VCaP (cell line): Measurements from ENCODE around the gene DLX6.

Source experiments
- H3K27ac ChIP-seq: fragments of 450-650 bp; 2 replicates; pipeline ENCODE4 v1.5.1; 2017
- CTCF ChIP-seq: fragments of 450-650 bp; conservative IDR thresholded peaks from 2 replicates; pipeline ENCODE4 v1.5.1; 2017; ENCODE audit warnings: mild to moderate bottlenecking, moderate library complexity

The DLX6 gene

GRCh38 chr7:96977445-96977844 lies 27.9 kb upstream of the DLX6 start:
- no peak overlapping the region for H3K27ac ChIP-seq
- no peak for TF ChIP-seq CTCF

- H3K27ac ChIP-seq, result no peak overlapping the region
- TF ChIP-seq CTCF, result no peak
Observed at GRCh38 chr7:96979551-96980276, 25.6 kb upstream of the DLX6 start.

GRCh38 chr7:96982586-96982985 lies 22.8 kb upstream of the DLX6 start:
- TF ChIP-seq CTCF, result no peak
- H3K27ac ChIP-seq, result no peak overlapping the region

GRCh38 chr7:96985992-96986391 lies 19.4 kb upstream of the DLX6 start:
- no peak for TF ChIP-seq CTCF

GRCh38 chr7:96986901-96987300 lies 18.5 kb upstream of the DLX6 start:
- no peak overlapping the region for H3K27ac ChIP-seq
- TF ChIP-seq CTCF, result no peak

More at GRCh38 chr7:96985992-96986391, 19.4 kb upstream of the DLX6 start:
- H3K27ac ChIP-seq, result no peak overlapping the region

- TF ChIP-seq CTCF, result no peak
- H3K27ac ChIP-seq, result peak overlapping the region; percentile 43
Observed at GRCh38 chr7:96987719-96988118, 17.6 kb upstream of the DLX6 start.

GRCh38 chr7:96989241-96989858 lies 16.0 kb upstream of the DLX6 start:
- no peak for TF ChIP-seq CTCF
- no peak overlapping the region for H3K27ac ChIP-seq
